K562 (cell line): ENCODE data around the gene CRIP1. TPM values are rescaled to one million over a fixed set of nuclear protein-coding genes. Genes with fewer than 3 reads are reported as not detected.

Experiments used
- ELF2 ChIP-seq: fragments of 250-450 bp; sonication (Bioruptor Pico); IDR thresholded peaks from 2 replicates; pipeline ENCODE4 v1.5.0; 2021; ENCODE audit warnings: mild to moderate bottlenecking
- ERF ChIP-seq: fragments of 450-650 bp; formaldehyde crosslinking; IDR thresholded peaks from 2 replicates; pipeline ENCODE4 v1.4.0; 2020; ENCODE audit warnings: mild to moderate bottlenecking, mixed read lengths
- ETS2 ChIP-seq: IDR thresholded peaks from 2 replicates; pipeline ENCODE4 v1.6.1; 2016; ENCODE audit warnings: borderline replicate concordance, missing genetic modification characterization, mild to moderate bottlenecking, moderate library complexity, missing compliant biosample characterization; ENCODE audit not compliant: poor library complexity, severe bottlenecking
- GATAD2A ChIP-seq: fragments of 450-650 bp; IDR thresholded peaks from 2 replicates; pipeline ENCODE4 v1.6.1; 2017
- MAFK ChIP-seq: IDR thresholded peaks from 2 replicates; pipeline ENCODE4 v1.6.1; 2011; ENCODE audit warnings: low read length, improper control_type of control experiment
- MNT ChIP-seq, 2 experiments: fragments of 450-650 bp; conservative IDR thresholded peaks; 2 replicates each; pipeline ENCODE4 v1.6.1; 2017; ENCODE audit warnings: mild to moderate bottlenecking in 2 of 2, moderate library complexity in 2 of 2
- NCOA2 ChIP-seq, 2 experiments: fragments of 450-650 bp; IDR thresholded peaks; 2 replicates each; pipeline ENCODE4 v1.6.1; 2018; ENCODE audit warnings: mild to moderate bottlenecking in 2 of 2, moderate library complexity in 1 of 2; ENCODE audit not compliant: partially characterized antibody in 2 of 2
- NR2C1 ChIP-seq, 2 experiments: fragments of 450-650 bp; IDR thresholded peaks; 2 replicates each; pipeline ENCODE4 v1.6.1; 2017; ENCODE audit warnings: mild to moderate bottlenecking in 2 of 2, antibody characterized with exemption in 1 of 2, inconsistent platforms in 1 of 2, missing compliant biosample characterization in 1 of 2, missing genetic modification characterization in 1 of 2
- POLR3G ChIP-seq: IDR thresholded peaks from 2 replicates; pipeline ENCODE4 v1.6.1; 2011; ENCODE audit not compliant: insufficient read length, insufficient replicate concordance; ENCODE audit errors: extremely low read depth
- RBBP5 ChIP-seq: fragments of 200-600 bp; sonication (generic); IDR thresholded peaks from 2 replicates; pipeline ENCODE4 v1.6.1; 2012; ENCODE audit warnings: borderline replicate concordance, mild to moderate bottlenecking, low read length, control low read depth, inconsistent platforms; ENCODE audit not compliant: insufficient read depth, poor library complexity, severe bottlenecking
- REST ChIP-seq, 2 experiments: fragments of 450-650 bp; formaldehyde crosslinking in 1 of 2; IDR thresholded peaks; 2 replicates each; pipeline versions ENCODE4 v1.4.0 to v1.6.1; 2014 to 2020; ENCODE audit warnings: mild to moderate bottlenecking in 2 of 2, borderline replicate concordance in 1 of 2, low read depth in 1 of 2
- SMAD1 ChIP-seq: fragments of 150-350 bp; IDR thresholded peaks from 2 replicates; pipeline ENCODE4 v1.6.1; 2014; ENCODE audit warnings: low read length, low read depth; ENCODE audit not compliant: partially characterized antibody
- XRCC3 ChIP-seq: fragments of 450-650 bp; IDR thresholded peaks from 2 replicates; pipeline ENCODE4 v1.6.1; 2017; ENCODE audit warnings: mild to moderate bottlenecking, moderate library complexity
- ZNF239 ChIP-seq: fragments of 250-450 bp; sonication (Bioruptor Pico); IDR thresholded peaks from 2 replicates; pipeline ENCODE4 v1.4.0; 2020; ENCODE audit warnings: mild to moderate bottlenecking
- ZNF263 ChIP-seq: sonication (generic); formaldehyde crosslinking; IDR thresholded peaks from 2 replicates; pipeline ENCODE4 v1.8.0; 2022; ENCODE audit warnings: mild to moderate bottlenecking, missing genetic modification reagents, borderline replicate concordance
- ZNF282 ChIP-seq: sonication (generic); formaldehyde crosslinking; IDR thresholded peaks from 2 replicates; pipeline ENCODE4 v1.8.1; 2023; ENCODE audit warnings: missing genetic modification reagents
- ZNF584 ChIP-seq: fragments of 200-800 bp; sonication (Bioruptor generic); IDR thresholded peaks from 2 replicates; pipeline ENCODE4 v1.6.1; 2016; ENCODE audit warnings: low read depth, mild to moderate bottlenecking, missing genetic modification characterization, missing compliant biosample characterization
- ZNF830 ChIP-seq: fragments of 250-450 bp; sonication (Bioruptor Pico); IDR thresholded peaks from 2 replicates; pipeline ENCODE4 v1.5.0; 2021; ENCODE audit warnings: mild to moderate bottlenecking
- polyA plus RNA-seq, 8 experiments: library from polyadenylated mRNA; depleted of rRNA in 4 of 8; stranded (reverse) in 5 of 8; unstranded in 3 of 8; fragments of >200 nt; fragmentation: Nextera tagmentation in 2 of 8; fragmentation: Illumina TruSeq in 1 of 8; extraction: Ambion mirVana in 2 of 8; extraction: Trizol in 1 of 8; gene quantifications; 2 replicates each; pipeline versions ENCODE4 v1.2.1 to v1.2.3, GENCODE V29; 2011 to 2014; ENCODE audit warnings: inconsistent platforms in 1 of 8, missing spikeins in 1 of 8
- total RNA-seq, 7 experiments: library from RNA; depleted of rRNA in 6 of 7; stranded (reverse); fragments of >200 nt in 6 of 7; fragmentation: Illumina TruSeq in 2 of 7; extraction: Trizol in 2 of 7; gene quantifications; 2 replicates each; pipeline versions ENCODE4 v1.2.1 to v1.2.3, GENCODE V29; 2011 to 2021; ENCODE audit warnings: low replicate concordance in 1 of 7

CRIP1 gene
- total and polyA plus RNA-seq, 9 of the 15 experiments (the other 6 are each of a cell fraction or from before 2014, with no cell fraction given), result 0.11 to 0.58 (median 0.14) TPM; not detected in 6

GRCh38 chr14:105490572-105491365 lies 4.1 kb downstream of the CRIP1 start, which contains the start of gene TEDC1 (continued):
- TF ChIP-seq MNT (conservative IDR thresholded peaks at IDR 0.05) (peak; percentile 75 to 79), MAFK (no peak), RBBP5 (peak; percentile 59), ZNF282 (CRISPR knock-in tag) (no peak), SMAD1 (no peak), POLR3G (no peak), REST (IDR thresholded peaks at IDR 0.05; ENCODE audit: borderline replicate concordance) (peak; percentile 55), REST (CRISPR knock-in tag; IDR thresholded peaks at IDR 0.05; ENCODE audit: low read depth) (no peak; the same call in 1 of the 2 replicates), ZNF584 (CRISPR knock-in tag) (peak; percentile 81), NR2C1 (IDR thresholded peaks at IDR 0.05) (no peak), NR2C1 (tag; IDR thresholded peaks at IDR 0.05) (no peak), ZNF263 (no peak), NCOA2 (IDR thresholded peaks at IDR 0.05; ENCODE audit: partially characterized antibody in 2 of 2) (no peak), ZNF830 (CRISPR knock-in tag) (no peak), GATAD2A (no peak), ELF2 (no peak), ZNF239 (no peak), ETS2 (no peak), ERF (no peak), XRCC3 (no peak)
